NB4 (cell line): ENCODE measurements around the gene SPSB1.

Experiments used
- MYC ChIP-seq: IDR thresholded peaks from 2 replicates; pipeline ENCODE4 v1.6.1; 2011; ENCODE audit warnings: low read depth, low read length
- TF ChIP-seq, protein P1 (sequence below): IDR thresholded peaks from one replicate; pipeline ENCODE4 v1.5.1; 2012; ENCODE audit warnings: low read depth, low read length

DNA sequence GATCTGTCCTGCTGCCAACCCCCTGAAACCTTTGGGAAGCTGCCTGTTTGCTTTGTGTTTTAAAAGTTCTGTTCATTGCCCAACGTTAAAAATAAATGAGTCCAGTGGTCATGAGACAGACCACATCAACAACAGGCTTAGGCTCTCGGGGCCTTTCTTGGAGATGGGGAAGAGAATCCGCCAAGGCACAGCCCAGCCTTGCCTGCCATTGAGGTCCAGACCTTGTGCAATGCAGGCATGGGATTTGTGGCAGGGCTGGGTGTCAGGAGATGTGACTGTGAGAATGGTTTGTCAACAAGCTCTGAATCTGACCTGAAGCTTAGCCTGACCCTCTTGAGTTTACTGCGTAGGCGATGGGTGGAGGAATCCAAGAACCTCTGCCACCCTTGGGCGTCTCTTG, 4.2 kb downstream of the SPSB1 start:
- TF ChIP-seq MYC: no peak
- TF ChIP-seq, protein P1, sequence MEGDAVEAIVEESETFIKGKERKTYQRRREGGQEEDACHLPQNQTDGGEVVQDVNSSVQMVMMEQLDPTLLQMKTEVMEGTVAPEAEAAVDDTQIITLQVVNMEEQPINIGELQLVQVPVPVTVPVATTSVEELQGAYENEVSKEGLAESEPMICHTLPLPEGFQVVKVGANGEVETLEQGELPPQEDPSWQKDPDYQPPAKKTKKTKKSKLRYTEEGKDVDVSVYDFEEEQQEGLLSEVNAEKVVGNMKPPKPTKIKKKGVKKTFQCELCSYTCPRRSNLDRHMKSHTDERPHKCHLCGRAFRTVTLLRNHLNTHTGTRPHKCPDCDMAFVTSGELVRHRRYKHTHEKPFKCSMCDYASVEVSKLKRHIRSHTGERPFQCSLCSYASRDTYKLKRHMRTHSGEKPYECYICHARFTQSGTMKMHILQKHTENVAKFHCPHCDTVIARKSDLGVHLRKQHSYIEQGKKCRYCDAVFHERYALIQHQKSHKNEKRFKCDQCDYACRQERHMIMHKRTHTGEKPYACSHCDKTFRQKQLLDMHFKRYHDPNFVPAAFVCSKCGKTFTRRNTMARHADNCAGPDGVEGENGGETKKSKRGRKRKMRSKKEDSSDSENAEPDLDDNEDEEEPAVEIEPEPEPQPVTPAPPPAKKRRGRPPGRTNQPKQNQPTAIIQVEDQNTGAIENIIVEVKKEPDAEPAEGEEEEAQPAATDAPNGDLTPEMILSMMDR: no peak
